K562 (cell line): ENCODE results near the gene TRNAU1AP. TPM values are rescaled to one million over a fixed set of nuclear protein-coding genes. Genes with fewer than 3 reads are reported as not detected.

Experiments
- ATAC-seq: fragments of 200-7000 bp; cut with Tn5 transposase; 3 replicates; pipeline ENCODE4 v1.9.1; 2020; ENCODE audit warnings: moderate library complexity
- BruUV-seq: library from RNA; stranded (reverse); fragments of 400-500 nt; replicated peaks from 2 replicates; lab custom pipeline; 2021; lab: Mats Ljungman, UMichigan
- CTCF ChIA-PET: fragments of 300-600 bp; formaldehyde crosslinking; extraction: SDS; loops from one replicate; lab custom pipeline; 2021; ENCODE audit warnings: low intra/inter-chr PET ratio; lab: Yijun Ruan, JAX
- POLR2A ChIA-PET: fragments of 300-600, 350-650 bp; sonication (Branson Sonifier 250); formaldehyde crosslinking; extraction: SDS; loops from one replicate; lab custom pipeline; 2021; ENCODE audit warnings: antibody characterized with exemption, inconsistent platforms; lab: Yijun Ruan, JAX
- DNase-seq, 4 experiments: peaks; one replicate each; pipeline versions ENCODE4 v3.0.0 to v3.0.0-alpha.2; 2011 to 2018; ENCODE audit warnings: low spot score in 3 of 4, mixed read lengths in 3 of 4; ENCODE audit errors: extremely low read depth in 1 of 4
- FAIRE-seq: peaks from 2 replicates; lab custom pipeline; 2011; peaks lifted over from hg19 to GRCh38; lab: Jason Lieb, UNC
- H2AFZ ChIP-seq: 2 replicates; pipeline ENCODE4 v1.6.0; 2011; ENCODE audit warnings: low read depth, low read length, control low read depth, inconsistent platforms
- H3K27ac ChIP-seq: fragments of 200-600 bp; 3 replicates; pipeline ENCODE4 v1.8.0; 2011; ENCODE audit warnings: low read depth, mild to moderate bottlenecking, control low read depth, inconsistent platforms, low read length, moderate library complexity, mixed read lengths; ENCODE audit errors: extremely low read depth
- H3K27me3 ChIP-seq, 2 experiments: fragments of 300-600 bp in 1 of 2; 2 replicates in 1 of 2; 3 replicates in 1 of 2; pipeline versions ENCODE4 v1.6.0 to v1.8.0; 2011; ENCODE audit warnings: inconsistent platforms in 2 of 2, low read length in 2 of 2, mild to moderate bottlenecking in 1 of 2, mixed read lengths in 1 of 2, moderate library complexity in 1 of 2; ENCODE audit not compliant: control insufficient read depth in 2 of 2, insufficient read depth in 2 of 2
- H3K36me3 ChIP-seq: fragments of 300-600 bp; 3 replicates; pipeline ENCODE4 v1.8.0; 2011; ENCODE audit warnings: mild to moderate bottlenecking, low read length, inconsistent platforms; ENCODE audit not compliant: control insufficient read depth, insufficient read depth
- H3K4me1 ChIP-seq, 2 experiments: fragments of 200-600 bp in 1 of 2; replicated peaks in 1 of 2; 2 replicates in 1 of 2; 3 replicates in 1 of 2; pipeline versions ENCODE4 v1.5.1 to v1.8.0; 2011; ENCODE audit warnings: inconsistent platforms in 2 of 2, low read length in 2 of 2, mild to moderate bottlenecking in 1 of 2, mixed read lengths in 1 of 2, moderate library complexity in 1 of 2; ENCODE audit not compliant: control insufficient read depth in 2 of 2, insufficient read depth in 2 of 2
- H3K4me2 ChIP-seq: 2 replicates; pipeline ENCODE4 v1.6.1; 2011; ENCODE audit warnings: low read length, control low read depth, inconsistent platforms, mixed read lengths; ENCODE audit not compliant: insufficient read depth
- H3K4me3 ChIP-seq: fragments of 200-600 bp; sonication (generic), shearing (Covaris generic); 2 replicates; pipeline ENCODE4 v1.5.1; 2016; ENCODE audit warnings: control low read depth, inconsistent platforms
- H3K79me2 ChIP-seq: fragments of 200-600 bp; 3 replicates; pipeline ENCODE4 v1.8.0; 2011; ENCODE audit warnings: low read length, inconsistent platforms; ENCODE audit not compliant: control insufficient read depth, insufficient read depth
- H3K9ac ChIP-seq, 2 experiments: 2 replicates each; pipeline versions ENCODE4 v1.6.0 to v1.6.1; 2011; ENCODE audit warnings: low read depth in 2 of 2, low read length in 2 of 2, control low read depth in 1 of 2, inconsistent platforms in 1 of 2, mild to moderate bottlenecking in 1 of 2, mixed read lengths in 1 of 2; ENCODE audit not compliant: insufficient read depth in 1 of 2
- H3K9me1 ChIP-seq: one replicate; pipeline ENCODE4 v1.6.0; 2011; ENCODE audit warnings: inconsistent platforms, mild to moderate bottlenecking, low read length, moderate library complexity; ENCODE audit not compliant: control insufficient read depth, insufficient read depth
- H3K9me3 ChIP-seq: replicated peaks from 2 replicates; pipeline ENCODE4 v1.5.1; 2011; ENCODE audit warnings: low read depth, low read length, inconsistent platforms; ENCODE audit not compliant: control insufficient read depth, insufficient read depth
- H4K20me1 ChIP-seq: replicated peaks from 2 replicates; pipeline ENCODE4 v1.6.1; 2011; ENCODE audit warnings: low read length, inconsistent platforms, mixed read lengths; ENCODE audit not compliant: control insufficient read depth, insufficient read depth
- DACH1 ChIP-seq: fragments of 450-650 bp; IDR thresholded peaks from 2 replicates; pipeline ENCODE4 v1.6.1; 2018; ENCODE audit not compliant: partially characterized antibody
- KLF1 ChIP-seq: fragments of 450-650 bp; IDR thresholded peaks from 2 replicates; pipeline ENCODE4 v1.6.1; 2016; ENCODE audit warnings: missing genetic modification characterization, missing compliant biosample characterization
- MBD2 ChIP-seq: sonication (generic); IDR thresholded peaks from 2 replicates; pipeline ENCODE4 v1.6.1; 2016; ENCODE audit warnings: low read depth, borderline replicate concordance
- RFX7 ChIP-seq: fragments of 250-450 bp; sonication (Bioruptor Pico); IDR thresholded peaks from 2 replicates; pipeline ENCODE4 v1.5.1; 2021; ENCODE audit warnings: mild to moderate bottlenecking
- RHOXF2B ChIP-seq: fragments of 250-450 bp; sonication (Bioruptor Pico); conservative IDR thresholded peaks from 2 replicates; pipeline ENCODE4 v1.5.1; 2021
- ZNF274 ChIP-seq: IDR thresholded peaks from 2 replicates; pipeline ENCODE4 v1.6.1; 2011; ENCODE audit warnings: low read depth, mild to moderate bottlenecking, low read length, moderate library complexity, borderline replicate concordance
- ZNF76 ChIP-seq: fragments of 250-450 bp; sonication (Bioruptor Pico); IDR thresholded peaks from 2 replicates; pipeline ENCODE4 v1.4.0; 2020; ENCODE audit warnings: mild to moderate bottlenecking, moderate library complexity, borderline replicate concordance
- whole genome bisulfite sequencing: fragments of 100-300 bp; shearing (Covaris generic); methylation state at CpG from one replicate; pipeline ENCODE4 v1.1.6; 2016; ENCODE audit warnings: low coverage, mixed read lengths; ENCODE audit not compliant: insufficient coverage; ENCODE audit errors: missing lambda C conversion rate; 5-methylcytosine and 5-hydroxymethylcytosine counted together
- in situ Hi-C: fragments of 300-500 bp; cut with MboI; formaldehyde crosslinking; loops from 4 replicates; pipeline ENCODE4 v1.15.0; 2018; ENCODE audit warnings: inconsistent platforms, mixed read lengths
- intact Hi-C: fragments of 100-400 bp; cut with micrococcal nuclease; formaldehyde crosslinking; loops from 2 replicates; pipeline ENCODE4 v1.14.2; 2022
- polyA plus RNA-seq, 8 experiments: library from polyadenylated mRNA; depleted of rRNA in 4 of 8; stranded (reverse) in 5 of 8; unstranded in 3 of 8; fragments of >200 nt; fragmentation: Nextera tagmentation in 2 of 8; fragmentation: Illumina TruSeq in 1 of 8; extraction: Ambion mirVana in 2 of 8; extraction: Trizol in 1 of 8; gene quantifications; 2 replicates each; pipeline versions ENCODE4 v1.2.1 to v1.2.3, GENCODE V29; 2011 to 2014; ENCODE audit warnings: inconsistent platforms in 1 of 8, missing spikeins in 1 of 8
- total RNA-seq, 7 experiments: library from RNA; depleted of rRNA in 6 of 7; stranded (reverse); fragments of >200 nt in 6 of 7; fragmentation: Illumina TruSeq in 2 of 7; extraction: Trizol in 2 of 7; gene quantifications; 2 replicates each; pipeline versions ENCODE4 v1.2.1 to v1.2.3, GENCODE V29; 2011 to 2021; ENCODE audit warnings: low replicate concordance in 1 of 7
- TF ChIP-seq, protein P1 (sequence below): sonication (generic); formaldehyde crosslinking; IDR thresholded peaks from 2 replicates; pipeline ENCODE4 v1.5.0; 2020; ENCODE audit warnings: missing genetic modification reagents
- TF ChIP-seq, protein P2 (sequence below): sonication (generic); formaldehyde crosslinking; IDR thresholded peaks from 2 replicates; pipeline ENCODE4 v1.8.0; 2022; ENCODE audit warnings: mild to moderate bottlenecking, missing genetic modification reagents
- TF ChIP-seq, protein P3 (sequence below): sonication (generic); formaldehyde crosslinking; IDR thresholded peaks from 2 replicates; pipeline ENCODE4 v1.8.1; 2023; ENCODE audit warnings: mild to moderate bottlenecking, missing genetic modification reagents
- TF ChIP-seq, protein P4 (sequence below): IDR thresholded peaks from 2 replicates; pipeline ENCODE4 v1.6.1; 2011; ENCODE audit not compliant: insufficient read length; ENCODE audit errors: extremely low read depth
- TF ChIP-seq, protein P5 (sequence below), 2 experiments: IDR thresholded peaks; 2 replicates each; pipeline ENCODE4 v1.6.1; 2011; ENCODE audit warnings: borderline replicate concordance in 1 of 2, control low read depth in 1 of 2, low read depth in 1 of 2, low read length in 1 of 2, mild to moderate bottlenecking in 1 of 2, mixed read lengths in 1 of 2, moderate library complexity in 1 of 2; ENCODE audit not compliant: insufficient read depth in 1 of 2, insufficient read length in 1 of 2, poor library complexity in 1 of 2, severe bottlenecking in 1 of 2; ENCODE audit errors: extremely low read depth in 1 of 2
- TF ChIP-seq, protein P6 (sequence below), 3 experiments: IDR thresholded peaks in 2 of 3; conservative IDR thresholded peaks in 1 of 3; 2 replicates each; pipeline ENCODE4 v1.5.1; 2011 to 2012; ENCODE audit warnings: low read length in 3 of 3, mild to moderate bottlenecking in 3 of 3, control low read depth in 2 of 3, improper control_type of control experiment in 1 of 3, inconsistent platforms in 1 of 3, low read depth in 1 of 3, mixed read lengths in 1 of 3, moderate library complexity in 1 of 3; ENCODE audit not compliant: insufficient read depth in 2 of 3

Gene TRNAU1AP
- total and polyA plus RNA-seq, 9 of the 15 experiments (the other 6 are each of a cell fraction or from before 2014, with no cell fraction given): 34.9 to 110 (median 46.3) TPM

DNA sequence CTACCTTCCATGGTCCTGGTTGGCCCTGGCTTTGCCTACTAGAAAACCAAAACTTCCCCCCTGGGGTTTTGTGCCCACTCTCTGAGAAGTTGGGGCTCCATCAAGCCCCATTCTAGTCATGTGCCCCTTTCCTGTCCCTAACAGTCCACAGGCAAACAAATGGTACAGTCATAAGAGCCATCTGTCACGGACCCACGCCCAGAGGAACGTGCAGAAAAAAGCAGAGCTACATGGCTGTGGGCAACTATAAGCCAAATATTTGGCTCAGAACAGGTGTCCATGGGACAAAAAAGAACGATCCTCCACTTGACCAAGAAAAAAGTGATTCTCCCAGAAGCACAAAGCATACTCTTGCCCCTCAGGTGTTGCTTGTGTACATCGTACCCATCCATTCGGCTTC is 14.6 kb upstream of the TRNAU1AP start (continued):
- TF ChIP-seq ZNF76 (CRISPR knock-in tag) (no peak), KLF1 (tag) (no peak), ZNF274 (no peak), MBD2 (no peak), RFX7 (CRISPR knock-in tag) (no peak)
- TF ChIP-seq, protein P1, sequence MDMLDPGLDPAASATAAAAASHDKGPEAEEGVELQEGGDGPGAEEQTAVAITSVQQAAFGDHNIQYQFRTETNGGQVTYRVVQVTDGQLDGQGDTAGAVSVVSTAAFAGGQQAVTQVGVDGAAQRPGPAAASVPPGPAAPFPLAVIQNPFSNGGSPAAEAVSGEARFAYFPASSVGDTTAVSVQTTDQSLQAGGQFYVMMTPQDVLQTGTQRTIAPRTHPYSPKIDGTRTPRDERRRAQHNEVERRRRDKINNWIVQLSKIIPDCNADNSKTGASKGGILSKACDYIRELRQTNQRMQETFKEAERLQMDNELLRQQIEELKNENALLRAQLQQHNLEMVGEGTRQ: no peak
- TF ChIP-seq, protein P2, sequence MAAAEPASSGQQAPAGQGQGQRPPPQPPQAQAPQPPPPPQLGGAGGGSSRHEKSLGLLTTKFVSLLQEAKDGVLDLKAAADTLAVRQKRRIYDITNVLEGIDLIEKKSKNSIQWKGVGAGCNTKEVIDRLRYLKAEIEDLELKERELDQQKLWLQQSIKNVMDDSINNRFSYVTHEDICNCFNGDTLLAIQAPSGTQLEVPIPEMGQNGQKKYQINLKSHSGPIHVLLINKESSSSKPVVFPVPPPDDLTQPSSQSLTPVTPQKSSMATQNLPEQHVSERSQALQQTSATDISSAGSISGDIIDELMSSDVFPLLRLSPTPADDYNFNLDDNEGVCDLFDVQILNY (CRISPR knock-in tag): no peak
- TF ChIP-seq, all 486 proteins: peak for 2

DNA sequence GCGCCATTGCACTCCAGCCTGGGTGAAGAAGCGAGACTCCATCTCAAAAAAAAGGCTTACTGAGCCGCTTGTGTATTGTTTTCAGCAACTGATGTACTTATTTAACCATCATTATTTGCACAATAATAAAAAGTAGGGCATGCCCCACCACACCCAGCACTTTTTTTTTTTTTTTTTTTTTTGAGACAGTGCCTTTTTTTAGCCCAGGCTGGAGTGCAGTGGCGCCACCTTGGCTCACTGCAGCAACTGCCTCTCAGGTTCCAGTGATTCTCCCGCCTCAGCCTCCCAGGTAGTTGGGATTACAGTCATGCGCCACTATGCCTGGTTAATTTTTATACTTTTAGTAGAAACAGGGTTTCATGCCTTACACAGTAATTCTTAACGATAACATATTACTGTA is 12.2 kb upstream of the TRNAU1AP start:
- 85% methylated on average over 7 of the region's 7 CpGs for WGBS
- peaks cover 0 to 3% of the 10 kb centered on the region in 2 experiments; a peak in 2 of 5 replicates for H3K4me1 ChIP-seq
- no peaks in the 10 kb centered on the region for H3K27me3 ChIP-seq
- peak; percentile 37 for FAIRE-seq
- POLR2A ChIA-PET: interaction anchor here (0.9 to 3.5 kb wide), 4 partner anchors 11 to 40 kb away, joined by 3 to 17 read pairs (median 4); no protein-coding TSS in a partner anchor
- no peak overlapping the region for H3K4me3 ChIP-seq
- in situ Hi-C loops (no loop called here), intact Hi-C loops (no loop called here)
- no peaks in the 10 kb centered on the region for H3K9me1 ChIP-seq
- DNase-seq: peak in 1 of 4 experiments; percentile 41
- no peaks in the 10 kb centered on the region for H3K79me2 ChIP-seq
- no peaks in the 10 kb centered on the region for H3K9me3 ChIP-seq
- ATAC-seq: peak; percentile 37
- H2AFZ ChIP-seq: no peak overlapping the region
- H4K20me1 ChIP-seq: no peaks in the 10 kb centered on the region
- CTCF ChIA-PET: no interaction called here
- H3K9ac ChIP-seq: no peak overlapping the region
- no peak overlapping the region for H3K4me2 ChIP-seq
- H3K36me3 ChIP-seq: peaks cover 40% of the 10 kb centered on the region
- no peak overlapping the region for H3K27ac ChIP-seq
- no TSS peak for BruUV-seq
- TF ChIP-seq RHOXF2B (CRISPR knock-in tag) (no peak), DACH1 (no peak)
- TF ChIP-seq, protein P3, sequence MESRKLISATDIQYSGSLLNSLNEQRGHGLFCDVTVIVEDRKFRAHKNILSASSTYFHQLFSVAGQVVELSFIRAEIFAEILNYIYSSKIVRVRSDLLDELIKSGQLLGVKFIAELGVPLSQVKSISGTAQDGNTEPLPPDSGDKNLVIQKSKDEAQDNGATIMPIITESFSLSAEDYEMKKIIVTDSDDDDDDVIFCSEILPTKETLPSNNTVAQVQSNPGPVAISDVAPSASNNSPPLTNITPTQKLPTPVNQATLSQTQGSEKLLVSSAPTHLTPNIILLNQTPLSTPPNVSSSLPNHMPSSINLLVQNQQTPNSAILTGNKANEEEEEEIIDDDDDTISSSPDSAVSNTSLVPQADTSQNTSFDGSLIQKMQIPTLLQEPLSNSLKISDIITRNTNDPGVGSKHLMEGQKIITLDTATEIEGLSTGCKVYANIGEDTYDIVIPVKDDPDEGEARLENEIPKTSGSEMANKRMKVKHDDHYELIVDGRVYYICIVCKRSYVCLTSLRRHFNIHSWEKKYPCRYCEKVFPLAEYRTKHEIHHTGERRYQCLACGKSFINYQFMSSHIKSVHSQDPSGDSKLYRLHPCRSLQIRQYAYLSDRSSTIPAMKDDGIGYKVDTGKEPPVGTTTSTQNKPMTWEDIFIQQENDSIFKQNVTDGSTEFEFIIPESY (CRISPR knock-in tag): peak; percentile 84; the same call in 1 of the 2 replicates
- TF ChIP-seq, protein P4, sequence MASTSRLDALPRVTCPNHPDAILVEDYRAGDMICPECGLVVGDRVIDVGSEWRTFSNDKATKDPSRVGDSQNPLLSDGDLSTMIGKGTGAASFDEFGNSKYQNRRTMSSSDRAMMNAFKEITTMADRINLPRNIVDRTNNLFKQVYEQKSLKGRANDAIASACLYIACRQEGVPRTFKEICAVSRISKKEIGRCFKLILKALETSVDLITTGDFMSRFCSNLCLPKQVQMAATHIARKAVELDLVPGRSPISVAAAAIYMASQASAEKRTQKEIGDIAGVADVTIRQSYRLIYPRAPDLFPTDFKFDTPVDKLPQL: no peak
- TF ChIP-seq, protein P5, sequence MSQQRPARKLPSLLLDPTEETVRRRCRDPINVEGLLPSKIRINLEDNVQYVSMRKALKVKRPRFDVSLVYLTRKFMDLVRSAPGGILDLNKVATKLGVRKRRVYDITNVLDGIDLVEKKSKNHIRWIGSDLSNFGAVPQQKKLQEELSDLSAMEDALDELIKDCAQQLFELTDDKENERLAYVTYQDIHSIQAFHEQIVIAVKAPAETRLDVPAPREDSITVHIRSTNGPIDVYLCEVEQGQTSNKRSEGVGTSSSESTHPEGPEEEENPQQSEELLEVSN (IDR thresholded peaks at IDR 0.05; ENCODE audit: borderline replicate concordance in 1 of 2, extremely low read depth in 1 of 2, insufficient read depth in 1 of 2, insufficient read length in 1 of 2, low read depth in 1 of 2, low read length in 1 of 2, poor library complexity in 1 of 2, severe bottlenecking in 1 of 2): peak in 1 of 2 experiments; percentile 41
- TF ChIP-seq, protein P6, sequence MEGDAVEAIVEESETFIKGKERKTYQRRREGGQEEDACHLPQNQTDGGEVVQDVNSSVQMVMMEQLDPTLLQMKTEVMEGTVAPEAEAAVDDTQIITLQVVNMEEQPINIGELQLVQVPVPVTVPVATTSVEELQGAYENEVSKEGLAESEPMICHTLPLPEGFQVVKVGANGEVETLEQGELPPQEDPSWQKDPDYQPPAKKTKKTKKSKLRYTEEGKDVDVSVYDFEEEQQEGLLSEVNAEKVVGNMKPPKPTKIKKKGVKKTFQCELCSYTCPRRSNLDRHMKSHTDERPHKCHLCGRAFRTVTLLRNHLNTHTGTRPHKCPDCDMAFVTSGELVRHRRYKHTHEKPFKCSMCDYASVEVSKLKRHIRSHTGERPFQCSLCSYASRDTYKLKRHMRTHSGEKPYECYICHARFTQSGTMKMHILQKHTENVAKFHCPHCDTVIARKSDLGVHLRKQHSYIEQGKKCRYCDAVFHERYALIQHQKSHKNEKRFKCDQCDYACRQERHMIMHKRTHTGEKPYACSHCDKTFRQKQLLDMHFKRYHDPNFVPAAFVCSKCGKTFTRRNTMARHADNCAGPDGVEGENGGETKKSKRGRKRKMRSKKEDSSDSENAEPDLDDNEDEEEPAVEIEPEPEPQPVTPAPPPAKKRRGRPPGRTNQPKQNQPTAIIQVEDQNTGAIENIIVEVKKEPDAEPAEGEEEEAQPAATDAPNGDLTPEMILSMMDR (IDR thresholded peaks at IDR 0.05 in 2 of 3, conservative IDR thresholded peaks at IDR 0.05 in 1 of 3; ENCODE audit: insufficient read depth in 2 of 3, low read depth in 1 of 3, low read length in 3 of 3): peak in 2 of 3 experiments; percentile 40 to 47; a peak in 5 of 6 replicates
